Muscle of back (tissue), 11 donors: ENCODE measurements around the gene SDHA. TPM values are rescaled to one million over a fixed set of nuclear protein-coding genes. Genes with fewer than 3 reads are reported as not detected.

Source experiments
- DNase-seq, 3 donors: peaks; one replicate each; pipeline versions ENCODE4 v3.0.0 to v3.0.0-alpha.2; 2013
- polyA plus RNA-seq, 10 donors: library from polyadenylated mRNA; unstranded; fragments of 120-200 nt; gene quantifications; one replicate each; pipeline ENCODE4 v1.2.1, GENCODE V29; 2013; ENCODE audit not compliant: insufficient read length in 10 of 10

SDHA gene
- polyA plus RNA-seq, 10 donors, result 85.0 to 120 (median 99.3) TPM

GRCh38 chr5:184471-184870 is 33.6 kb upstream of the SDHA start:
- DNase-seq, result no peak

GRCh38 chr5:185095-186070 is 32.7 kb upstream of the SDHA start:
- DNase-seq, result no peak

DNA sequence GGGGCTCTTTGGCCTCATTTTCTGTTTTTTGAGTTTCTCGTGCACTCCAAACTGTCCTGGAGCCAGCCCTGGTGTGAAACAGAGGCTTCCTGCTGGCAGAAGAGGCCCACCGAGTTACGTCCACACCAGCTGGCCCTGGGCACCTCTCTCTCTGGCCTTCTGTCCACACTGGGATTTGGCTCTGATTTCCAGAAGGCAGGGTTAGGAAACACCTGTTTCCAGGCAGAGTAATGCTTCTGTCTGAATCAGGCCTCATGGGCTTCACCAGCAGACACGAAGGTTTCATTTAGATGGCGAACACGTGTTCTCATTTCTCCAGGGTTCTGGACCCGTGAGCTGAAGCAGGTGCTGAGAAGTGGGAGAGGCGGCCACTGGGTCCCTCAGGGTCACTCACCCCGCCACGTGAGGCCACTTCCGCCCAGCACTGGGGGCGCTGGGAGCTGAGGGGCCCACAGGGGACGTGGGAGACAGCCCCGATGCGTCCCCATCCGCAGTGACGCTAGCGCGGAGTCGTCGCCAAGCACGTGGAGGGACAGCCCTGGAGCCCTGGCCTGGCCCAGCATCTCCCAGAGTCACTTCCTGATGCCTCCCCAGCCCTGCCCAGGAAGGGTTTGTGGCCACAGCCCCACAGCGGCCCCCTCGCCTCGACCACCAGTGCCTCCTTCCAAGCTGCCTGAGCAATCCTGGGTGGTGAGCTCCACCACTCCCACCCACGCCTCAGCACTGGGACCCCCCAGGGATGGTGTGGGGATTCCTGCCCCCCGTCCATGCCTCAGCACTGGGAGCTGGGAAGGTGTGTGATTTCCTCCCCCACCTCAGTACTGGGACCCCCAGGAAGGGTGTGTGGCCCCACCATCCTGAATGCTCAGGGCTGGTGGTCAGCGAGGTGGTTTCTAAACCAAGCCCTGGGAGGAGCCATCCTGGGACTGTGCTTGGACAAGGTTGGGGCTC is 31.8 kb upstream of the SDHA start:
- peak in 1 of 3 donors; percentile 17 for DNase-seq

DNA sequence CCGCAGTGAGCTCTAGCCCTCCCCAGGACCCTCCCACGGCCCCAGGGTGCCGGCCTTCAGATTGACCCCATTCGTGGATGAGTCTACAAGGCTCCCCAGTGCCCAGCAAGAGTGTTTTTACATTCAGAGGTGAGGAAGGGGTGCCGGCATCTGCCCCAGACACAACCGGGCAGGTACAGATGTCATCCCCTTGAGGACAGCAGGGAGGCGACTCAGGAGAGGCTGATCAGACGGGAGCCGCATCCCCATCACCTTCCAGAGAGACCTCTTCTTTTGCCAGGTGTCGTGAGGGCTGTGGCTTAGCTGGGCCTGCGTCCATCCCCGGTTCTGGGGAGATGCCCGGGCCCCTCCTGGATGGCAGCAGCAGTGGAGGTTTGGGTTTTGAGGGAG is 31.1 kb upstream of the SDHA start:
- no peak for DNase-seq

DNA sequence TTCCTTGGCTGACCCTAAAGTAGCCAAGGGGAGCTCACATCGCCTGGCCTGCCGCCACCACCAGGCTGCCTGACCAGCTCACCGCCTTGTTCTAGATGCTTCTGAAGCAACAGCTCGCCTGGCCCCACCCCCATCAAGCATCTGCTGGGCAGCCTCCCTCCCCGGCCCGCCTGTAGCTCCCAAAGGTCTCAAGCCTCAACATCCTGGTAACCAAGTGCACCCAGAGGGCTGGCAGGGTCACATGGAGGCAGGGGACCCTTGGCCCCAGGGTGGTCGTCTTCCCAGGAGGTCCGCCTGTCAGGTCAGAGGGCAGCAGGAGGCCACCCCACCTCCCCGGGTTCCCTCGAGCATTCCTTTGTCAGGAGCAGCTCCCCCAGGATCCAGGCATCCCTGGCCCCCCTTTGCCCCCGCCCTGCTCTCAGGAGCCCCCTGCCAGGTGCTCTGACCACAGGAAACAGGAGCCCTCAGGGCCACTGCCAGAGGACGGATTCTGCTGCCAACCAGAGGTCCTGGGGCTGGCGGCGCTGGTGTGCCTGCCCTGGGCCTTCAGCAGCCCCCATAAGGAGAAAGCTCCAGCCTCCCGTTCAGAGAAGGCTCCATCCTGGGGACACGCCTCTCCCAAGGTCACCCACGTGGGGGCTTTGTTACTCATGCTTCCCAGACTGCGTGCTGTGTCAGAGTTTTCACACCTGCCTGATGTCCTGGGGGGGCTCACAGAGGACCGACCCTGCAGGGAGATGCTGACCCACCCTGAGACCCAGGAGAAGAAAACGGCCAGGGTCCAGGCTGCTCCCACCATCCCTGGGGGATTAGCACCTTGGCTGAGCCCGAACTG is 30.3 kb upstream of the SDHA start:
- no peak for DNase-seq

- peak; percentile 84 to 92 (median 91) for DNase-seq
Measured at GRCh38 chr5:188488-189481, 29.3 kb upstream of the SDHA start.

DNA sequence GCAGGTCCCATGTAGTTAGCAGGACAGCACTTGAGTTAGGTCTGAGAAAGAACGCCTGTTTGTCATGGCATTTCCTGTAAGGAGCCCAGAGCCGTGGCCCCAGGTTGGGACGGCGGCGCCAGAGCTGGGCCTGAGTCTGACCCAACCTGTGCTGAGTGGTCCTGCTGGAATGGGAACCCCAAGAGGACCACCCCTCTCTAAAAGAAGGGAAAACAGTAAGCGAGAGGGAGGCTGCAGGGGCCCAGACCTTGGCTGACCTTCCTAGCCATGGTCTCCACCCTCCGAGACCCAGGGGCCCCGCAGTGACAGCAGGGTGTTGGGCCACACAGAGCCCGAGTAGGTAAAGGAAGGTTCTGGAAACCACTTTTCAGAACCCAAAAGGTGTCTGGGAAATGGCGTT is 28.6 kb upstream of the SDHA start:
- DNase-seq, result no peak

GRCh38 chr5:189976-190365 is 28.1 kb upstream of the SDHA start:
- DNase-seq, result no peak

GRCh38 chr5:190366-191035 is 27.6 kb upstream of the SDHA start:
- peak in 1 of 3 donors; percentile 26 for DNase-seq

GRCh38 chr5:191036-191948 is 26.8 kb upstream of the SDHA start, which contains the start of gene LRRC14B:
LRRC14B (plus strand) TSS chr5:191495; CDS start chr5:191539, 44 bp downstream.
- peak; percentile 64 to 74 (median 72) for DNase-seq

DNA sequence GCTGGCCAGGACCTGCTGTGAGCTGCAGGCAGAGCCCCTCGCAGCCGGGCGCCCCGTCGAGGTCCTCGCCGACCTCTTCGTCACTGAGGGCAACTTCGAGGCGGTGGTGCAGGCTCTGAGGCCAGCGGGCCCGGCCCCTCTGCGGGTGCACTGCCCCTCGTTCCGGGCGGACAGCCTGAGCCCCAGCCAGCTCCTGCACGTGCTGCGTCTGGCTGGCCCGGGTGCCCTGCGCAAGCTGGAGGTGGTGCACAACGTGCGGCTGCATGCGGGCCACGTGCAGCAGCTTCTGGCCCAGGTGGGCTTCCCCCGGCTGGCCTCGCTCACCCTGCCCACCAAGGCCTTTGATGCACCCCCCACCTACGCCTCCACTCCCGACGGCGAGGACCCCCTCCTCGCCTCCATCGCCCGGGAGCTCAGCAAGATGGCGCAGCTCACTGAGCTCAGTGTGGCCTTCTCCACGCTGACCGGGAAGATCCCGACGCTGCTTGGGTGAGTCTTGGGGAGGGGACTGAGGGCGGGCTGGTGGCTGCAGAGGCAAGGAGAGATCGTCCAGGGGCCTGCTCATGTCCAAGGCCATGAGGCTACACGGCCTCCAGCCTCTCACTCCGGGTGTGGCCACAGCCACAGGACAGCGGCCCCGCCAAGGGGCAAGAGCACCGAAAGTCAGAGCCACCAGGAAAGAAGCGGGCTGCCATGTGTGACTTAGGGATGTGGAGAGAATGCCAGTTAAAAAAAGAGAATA is 26.0 kb upstream of the SDHA start:
- no peak for DNase-seq

DNA sequence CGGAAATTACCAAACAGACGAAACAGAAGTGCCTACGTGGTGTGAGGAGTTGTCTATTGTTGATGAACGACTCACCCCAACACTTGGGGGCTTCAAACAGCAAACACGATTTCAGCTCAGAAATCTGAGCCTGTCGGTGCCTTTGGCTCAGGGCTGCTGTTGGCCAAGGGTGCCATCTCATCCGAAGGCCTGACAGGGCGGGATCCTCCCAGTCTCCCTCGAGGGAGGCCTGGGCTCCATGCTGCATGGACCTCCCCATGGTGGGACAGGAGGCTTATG is 25.5 kb upstream of the SDHA start:
- DNase-seq, result no peak

DNA sequence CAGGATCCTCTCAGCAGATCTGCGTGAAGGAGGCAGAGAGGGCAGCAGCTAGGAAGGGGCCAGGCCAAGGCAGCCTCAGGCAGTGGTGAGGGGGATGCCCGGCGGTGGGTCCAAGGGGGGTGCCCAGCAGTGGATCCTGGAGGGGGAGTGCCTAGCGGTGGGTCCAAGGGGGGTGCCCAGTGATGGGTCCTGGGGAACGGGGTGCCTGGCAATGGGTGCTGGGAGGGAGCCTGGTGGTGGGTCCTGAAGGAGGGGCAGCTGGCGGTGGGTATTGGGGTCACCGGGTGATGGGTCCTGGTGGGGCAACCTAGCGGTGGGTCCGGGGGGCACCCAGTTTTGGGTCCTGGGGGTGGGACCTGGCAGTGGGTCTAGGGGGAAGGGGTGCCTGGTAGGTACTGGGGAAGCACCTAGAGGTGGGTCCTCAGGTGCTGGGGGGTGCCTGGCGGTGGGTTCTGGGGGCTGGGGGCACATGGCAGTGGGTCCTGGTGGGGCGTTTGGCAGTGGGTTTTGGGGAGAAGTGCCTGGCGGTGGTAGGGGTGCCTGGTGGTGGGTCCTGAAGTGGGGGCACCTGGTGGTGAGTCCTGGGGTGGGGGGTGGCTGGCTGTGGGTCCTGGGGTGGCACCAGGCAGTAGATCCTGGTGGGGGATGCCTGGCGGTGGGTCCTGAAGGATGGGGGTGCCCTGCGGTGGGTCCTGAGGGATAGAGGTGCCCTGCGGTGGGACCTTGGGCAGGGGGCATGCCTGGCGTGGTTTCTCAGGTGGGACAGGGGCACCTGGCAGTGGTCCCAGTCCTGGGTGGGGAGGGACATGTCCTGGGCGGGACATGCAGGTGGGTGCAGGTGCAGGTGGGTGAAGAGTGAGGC is 24.9 kb upstream of the SDHA start:
- DNase-seq, result no peak

GRCh38 chr5:194102-194501 is 24.0 kb upstream of the SDHA start:
- DNase-seq, result no peak

GRCh38 chr5:194603-195209 is 23.4 kb upstream of the SDHA start:
- DNase-seq, result no peak

GRCh38 chr5:195401-196160 is 22.5 kb upstream of the SDHA start:
- no peak for DNase-seq
